GM19468 (cell line): ENCODE data around the gene DCDC1.

ENCODE experiments used
- ATAC-seq: cut with Tn5 transposase; IDR thresholded peaks from one replicate; pipeline ENCODE4 v1.9.1; 2021; ENCODE audit warnings: mild to moderate bottlenecking, moderate library complexity, moderate number of reproducible peaks; ENCODE audit not compliant: unreplicated experiment; ENCODE audit errors: extremely low read depth

Gene DCDC1

DNA sequence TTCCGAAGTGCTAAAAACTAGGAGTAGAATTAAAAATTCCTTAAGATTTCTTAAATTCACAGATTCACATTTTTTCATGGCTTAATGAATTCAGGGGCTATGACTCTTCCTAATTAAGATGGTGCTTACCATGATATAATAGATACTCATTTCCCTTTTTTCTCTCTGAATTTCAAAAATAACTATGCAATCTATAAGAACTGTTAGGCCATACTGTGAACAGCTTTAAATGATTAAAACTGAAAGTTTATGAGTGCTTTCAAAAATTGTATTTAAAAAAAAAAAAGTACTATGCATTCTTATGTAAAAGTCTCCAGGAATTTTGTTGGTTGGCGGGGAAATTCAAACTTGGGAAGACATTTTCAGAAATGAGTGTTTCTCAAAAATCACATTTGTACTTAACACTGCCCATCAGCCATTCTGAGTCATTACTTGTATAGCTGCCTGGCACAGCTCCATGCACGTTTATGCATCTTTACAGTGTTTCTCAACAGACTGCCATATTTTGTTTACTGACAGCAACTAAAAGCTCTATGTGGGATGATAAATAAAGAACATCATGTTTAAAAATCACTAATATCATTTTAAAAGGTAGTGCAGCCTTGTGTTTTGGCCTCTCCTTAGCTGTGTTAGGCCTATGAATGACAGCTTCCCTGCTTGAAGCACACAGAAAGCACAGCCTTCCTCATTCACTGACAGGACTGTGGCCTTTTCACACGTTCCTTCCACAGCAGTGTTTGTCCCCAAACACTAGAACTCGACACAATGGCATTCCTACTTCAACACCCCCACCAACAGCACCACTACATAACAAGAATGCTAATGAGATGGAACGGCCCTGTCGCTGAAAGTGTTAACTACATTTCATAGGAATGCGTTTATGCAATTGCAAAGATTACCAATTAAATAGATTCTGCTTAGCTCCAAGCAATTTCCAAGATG is 131.4 kb downstream of the DCDC1 start:
- ATAC-seq: no peak

DNA sequence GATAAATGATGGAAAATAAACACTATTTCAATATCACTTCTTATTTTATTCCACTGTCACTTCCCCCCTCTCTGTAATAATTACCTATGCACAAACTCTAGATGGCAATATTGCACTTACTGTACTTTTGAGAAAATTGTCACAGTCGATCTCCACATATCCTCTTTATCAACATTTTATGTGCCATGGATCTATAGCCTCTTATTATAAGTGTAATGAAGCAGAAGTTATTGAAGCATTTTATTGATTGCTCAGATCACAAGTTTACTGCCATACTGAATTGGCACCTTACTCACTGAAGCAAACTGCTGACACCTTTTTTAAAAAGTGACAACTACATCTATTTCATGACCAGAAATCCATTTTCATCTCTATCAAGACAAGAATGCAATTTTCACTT is 133.4 kb downstream of the DCDC1 start:
- ATAC-seq: no peak

DNA sequence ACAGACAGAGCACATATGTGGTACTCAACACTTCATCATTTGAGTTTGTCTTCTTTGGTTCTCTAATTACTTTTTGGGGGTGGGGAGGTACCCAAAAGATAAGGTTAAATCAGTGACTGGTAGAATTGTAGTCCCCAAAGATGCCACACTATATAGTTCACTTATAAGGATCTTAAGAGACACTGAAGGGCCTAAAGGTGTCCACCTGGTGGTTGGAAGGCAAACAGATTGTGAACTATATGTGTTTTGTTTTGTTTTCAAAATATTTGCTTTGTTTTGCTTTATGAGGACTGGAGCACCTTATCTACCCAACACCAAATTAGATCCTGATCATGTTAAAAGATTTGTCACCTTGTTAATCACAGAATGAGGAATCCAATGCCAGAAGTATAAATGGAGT is 136.1 kb downstream of the DCDC1 start:
- ATAC-seq: no peak

DNA sequence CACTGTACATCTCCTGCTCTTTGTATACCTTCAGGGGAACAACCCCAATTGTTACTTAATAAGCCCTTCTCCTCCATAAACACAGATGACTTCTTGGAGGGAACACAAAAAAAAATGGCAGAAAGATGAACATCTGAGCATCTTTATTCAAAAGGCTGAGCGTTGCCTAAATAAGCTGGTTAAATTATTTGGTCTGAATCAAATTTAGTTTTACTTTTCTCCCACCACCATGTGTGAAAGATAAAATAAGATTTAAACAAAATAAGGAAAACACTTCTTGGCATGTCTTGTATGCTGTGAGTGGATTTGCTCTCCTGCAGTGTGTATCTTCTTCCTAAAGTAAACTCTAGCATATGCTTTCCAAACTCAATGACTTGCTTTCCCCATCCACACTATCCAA is 137.9 kb downstream of the DCDC1 start:
- ATAC-seq: no peak

GRCh38 chr11:31218847-31219246 is 150.7 kb downstream of the DCDC1 start:
- ATAC-seq: no peak

GRCh38 chr11:31214372-31214771 is 155.2 kb downstream of the DCDC1 start:
- ATAC-seq: no peak

DNA sequence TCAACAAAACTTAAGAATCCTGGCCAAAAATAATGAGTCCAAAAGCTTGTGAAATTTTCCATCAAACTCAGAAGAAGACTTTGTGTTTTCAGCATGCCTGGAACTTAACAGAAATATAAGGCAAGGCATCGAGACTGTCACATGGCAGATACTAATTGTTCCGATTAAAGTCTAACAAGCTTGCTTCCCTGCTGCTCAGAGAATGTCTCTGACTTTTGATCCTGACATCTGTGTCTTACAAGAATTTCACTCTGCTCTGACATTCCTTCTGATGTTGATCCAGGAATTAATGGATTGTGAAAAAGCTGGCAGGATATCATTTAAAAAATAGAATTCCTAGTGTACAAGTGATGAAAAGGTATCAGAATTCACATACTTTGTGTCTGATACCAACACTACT is 170.2 kb downstream of the DCDC1 start:
- ATAC-seq: no peak

- no peak for ATAC-seq
Measured at GRCh38 chr11:31173926-31174680, 195.4 kb downstream of the DCDC1 start.

- no peak for ATAC-seq
Measured at GRCh38 chr11:31160504-31161422, 208.8 kb downstream of the DCDC1 start.

DNA sequence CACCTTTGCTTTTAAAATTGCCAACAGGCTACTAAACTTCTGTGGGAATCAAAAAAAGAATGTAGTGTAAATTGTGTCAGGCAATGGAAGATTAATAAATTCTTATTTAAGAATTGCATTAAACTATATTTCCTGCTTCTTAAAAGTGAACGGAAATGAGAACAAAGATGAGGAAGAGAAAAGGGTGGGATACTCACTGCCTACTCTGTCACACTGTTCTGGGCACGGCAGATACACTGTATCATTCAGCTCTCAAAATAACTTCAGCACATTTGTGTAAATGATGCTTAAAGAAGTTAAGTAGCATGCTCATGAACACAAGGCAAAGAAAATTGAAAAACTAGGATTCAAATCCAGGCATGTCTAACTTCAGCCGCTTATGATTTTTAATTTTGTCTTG is 218.7 kb downstream of the DCDC1 start:
- no peak for ATAC-seq

GRCh38 chr11:31150011-31150410 is 219.5 kb downstream of the DCDC1 start:
- no peak for ATAC-seq

GRCh38 chr11:31141789-31142188 is 227.8 kb downstream of the DCDC1 start:
- ATAC-seq: no peak

GRCh38 chr11:31139479-31139878 is 230.1 kb downstream of the DCDC1 start:
- no peak for ATAC-seq

GRCh38 chr11:31132531-31133421 is 236.8 kb downstream of the DCDC1 start:
- no peak for ATAC-seq

- no peak for ATAC-seq
Measured at GRCh38 chr11:31131760-31132159, 237.8 kb downstream of the DCDC1 start.

DNA sequence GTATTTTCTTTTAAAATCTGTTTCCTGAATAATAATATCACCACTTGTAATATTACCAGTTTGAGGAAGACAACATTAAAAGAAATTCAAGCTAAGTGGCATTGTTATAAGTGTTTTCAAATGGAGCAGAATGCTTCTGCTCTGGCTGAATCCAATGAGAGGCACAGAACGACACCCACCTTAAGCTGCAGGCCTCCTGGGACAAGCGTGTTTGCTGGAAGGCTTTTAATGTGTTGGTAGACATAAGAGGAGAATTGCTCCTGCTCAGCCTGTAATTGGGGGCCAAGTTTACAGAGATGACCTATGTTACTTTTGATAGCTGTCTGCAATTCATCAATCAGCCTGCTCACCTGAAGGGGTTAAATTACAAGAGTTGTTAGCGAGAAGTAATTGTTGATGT is 242.2 kb downstream of the DCDC1 start:
- no peak for ATAC-seq

GRCh38 chr11:31120428-31120827 is 249.1 kb downstream of the DCDC1 start:
- ATAC-seq: no peak

DNA sequence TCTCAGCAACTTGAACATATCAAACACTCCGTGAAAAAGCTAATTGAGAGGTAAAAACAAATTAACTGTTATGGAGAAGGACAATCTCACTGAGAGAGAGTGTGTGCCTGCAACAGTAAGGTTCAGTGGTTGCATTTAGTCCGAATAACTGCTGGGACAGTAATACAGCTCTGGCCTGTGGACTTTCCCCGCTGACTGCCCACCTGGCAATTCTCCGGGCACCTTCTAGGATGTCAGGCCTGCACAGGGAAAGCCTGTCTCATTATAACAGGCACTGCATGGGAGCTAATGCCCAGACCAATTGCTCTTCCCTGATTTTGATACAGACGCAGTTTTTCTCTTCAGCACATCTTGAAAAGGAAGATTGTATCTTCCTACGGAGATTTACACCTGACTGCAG is 251.0 kb downstream of the DCDC1 start:
- no peak for ATAC-seq

DNA sequence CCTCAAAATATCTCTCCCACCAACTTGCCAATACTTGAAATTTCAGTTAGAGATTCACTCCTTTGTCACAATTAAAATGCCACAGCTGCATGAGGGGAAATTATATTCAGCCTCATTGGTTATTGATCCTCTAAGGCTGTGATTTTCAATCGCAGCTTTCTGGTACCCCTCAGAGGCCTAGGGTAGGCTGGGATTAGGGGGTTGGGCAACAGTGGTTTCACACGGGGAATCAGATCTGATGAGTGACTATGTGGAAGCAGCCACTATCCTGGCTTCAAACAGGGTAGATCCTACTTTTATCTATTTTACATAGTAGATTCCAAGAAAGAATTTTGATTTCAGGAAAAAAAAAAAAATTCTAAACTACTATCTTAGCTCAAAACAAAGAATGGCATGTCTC is 252.5 kb downstream of the DCDC1 start:
- ATAC-seq: no peak
